ENCODE measurements around the gene IFTAP.

Gene IFTAP

DNA sequence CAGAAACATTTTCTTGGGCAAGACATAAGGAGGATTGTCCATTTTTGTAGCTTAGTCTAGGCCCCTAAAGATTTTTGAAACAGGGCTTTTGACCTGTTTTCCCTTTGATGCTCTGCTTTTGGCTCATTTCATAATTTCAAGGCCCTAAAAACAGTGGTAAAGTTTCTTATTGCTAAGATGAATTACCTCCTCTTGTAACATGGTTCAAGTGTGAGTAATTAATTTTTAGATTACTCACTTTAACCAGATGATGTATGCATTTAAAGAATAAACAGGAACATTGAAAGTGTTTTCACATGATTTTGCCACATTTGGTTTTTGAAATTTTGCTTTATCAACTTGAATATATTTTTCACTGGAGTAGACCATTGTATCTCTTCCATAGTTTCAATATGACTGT lies 2.6 kb downstream of the IFTAP start:
- DNase-seq (ENCODE audit: low read depth in 3 of 3, low spot score in 1 of 3), result no peak

DNA sequence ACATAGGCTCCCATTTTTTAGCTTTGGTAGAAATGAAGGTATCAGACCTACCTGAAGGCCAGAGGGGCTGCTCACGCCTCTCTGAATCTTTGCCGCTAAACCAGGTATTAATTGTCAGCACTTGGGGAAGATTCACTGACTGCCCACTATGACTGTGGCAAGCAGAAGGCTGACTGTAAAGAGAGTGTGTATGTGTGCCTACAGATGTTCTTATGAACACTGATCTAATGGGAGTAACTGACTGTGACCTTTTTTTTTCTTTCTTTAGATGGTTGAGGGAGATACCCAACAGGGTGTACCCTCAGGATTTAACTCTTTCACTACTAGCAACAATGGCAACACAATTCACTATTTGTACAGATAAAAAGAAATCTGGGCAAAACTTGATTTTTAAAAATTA lies 3.7 kb downstream of the IFTAP start, which contains the start of gene RAG2:
Gene RAG2 (minus strand): TSS at position 186 of the 400 bp plus-strand sequence. CDS start 4,068 bp downstream, outside the sequence.
- no peak for DNase-seq (ENCODE audit: low read depth in 3 of 3, low spot score in 1 of 3)

DNA sequence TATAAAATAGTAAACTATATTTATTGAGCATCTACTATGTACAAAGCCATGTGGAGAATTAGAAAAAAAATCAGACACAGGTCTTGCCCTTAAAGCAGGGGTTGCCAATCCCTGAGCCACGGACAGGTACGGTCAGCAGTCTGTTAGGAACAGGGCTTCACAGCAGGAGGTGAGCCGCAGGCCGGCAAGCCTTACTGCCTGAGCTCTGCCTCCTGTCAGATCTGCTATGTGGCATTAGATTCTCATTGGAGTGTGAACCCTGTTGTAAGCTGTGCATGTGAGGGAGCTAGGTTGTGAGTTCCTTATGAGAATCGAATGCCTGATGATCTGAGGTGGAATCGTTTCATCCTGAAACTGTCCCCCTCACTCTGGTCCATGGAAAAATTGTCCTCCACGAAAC lies 5.9 kb downstream of the IFTAP start:
- DNase-seq (ENCODE audit: low read depth in 3 of 3, low spot score in 1 of 3), result no peak

- DNase-seq (ENCODE audit: low read depth in 3 of 3, low spot score in 1 of 3), result no peak
Observed at GRCh38 chr11:36601155-36601554, 6.9 kb downstream of the IFTAP start.

DNA sequence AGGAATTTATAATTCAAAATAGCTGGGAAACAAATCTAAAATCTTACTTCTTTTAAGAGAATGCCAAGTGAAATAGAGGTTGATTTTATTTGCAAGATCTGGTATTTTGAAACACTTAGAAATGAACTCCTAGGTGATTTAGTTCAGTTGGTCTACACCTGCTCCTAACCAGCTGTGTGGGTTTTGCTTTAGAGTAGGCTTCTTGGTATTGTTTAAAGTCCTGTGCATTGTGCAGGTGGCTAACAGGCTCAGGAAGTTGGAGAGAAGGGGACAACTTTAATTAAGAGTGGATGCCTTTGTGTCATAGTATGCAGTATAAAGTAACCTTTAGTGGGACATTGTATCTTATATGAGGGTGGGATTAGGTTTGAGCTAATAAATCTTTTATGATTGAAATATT lies 7.8 kb downstream of the IFTAP start:
- no peak for DNase-seq (ENCODE audit: low read depth in 3 of 3, low spot score in 1 of 3)

GRCh38 chr11:36605221-36606216 lies 11.2 kb downstream of the IFTAP start:
- no peak for DNase-seq (ENCODE audit: low read depth in 3 of 3, low spot score in 1 of 3)

DNA sequence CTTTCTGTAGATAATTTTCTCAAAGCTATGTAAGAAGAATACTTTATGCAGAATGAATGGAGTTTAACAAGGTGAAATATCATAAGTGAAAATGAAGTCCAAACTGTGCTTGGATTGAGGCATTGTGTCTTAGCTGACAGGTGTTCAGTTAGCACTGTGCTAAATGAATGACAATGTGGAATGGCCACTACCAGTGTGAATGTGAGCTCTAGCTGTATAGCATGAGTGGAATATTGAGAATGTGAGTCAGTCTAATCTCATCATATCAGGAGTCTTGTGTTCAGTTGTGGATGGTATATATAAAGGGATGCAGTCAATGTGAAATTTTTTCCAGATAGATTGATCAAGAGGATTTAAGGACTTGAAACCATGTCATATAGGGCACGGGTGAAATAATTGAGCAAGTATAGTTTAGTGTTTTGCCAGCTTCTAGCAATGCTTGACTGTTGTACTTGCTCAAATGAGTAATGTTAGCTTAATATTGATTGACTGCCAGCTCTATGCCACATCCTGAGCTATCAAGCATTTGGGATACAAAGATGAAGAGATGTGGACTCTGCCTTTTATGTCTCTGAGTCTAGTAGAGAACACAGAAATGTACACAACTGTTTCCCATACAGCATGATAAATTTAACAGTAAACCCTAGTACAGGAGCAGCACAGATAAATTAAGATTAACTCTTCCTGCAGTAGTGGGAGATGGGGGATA lies 14.3 kb downstream of the IFTAP start:
- no peak for DNase-seq (ENCODE audit: low read depth in 3 of 3, low spot score in 1 of 3)

DNA sequence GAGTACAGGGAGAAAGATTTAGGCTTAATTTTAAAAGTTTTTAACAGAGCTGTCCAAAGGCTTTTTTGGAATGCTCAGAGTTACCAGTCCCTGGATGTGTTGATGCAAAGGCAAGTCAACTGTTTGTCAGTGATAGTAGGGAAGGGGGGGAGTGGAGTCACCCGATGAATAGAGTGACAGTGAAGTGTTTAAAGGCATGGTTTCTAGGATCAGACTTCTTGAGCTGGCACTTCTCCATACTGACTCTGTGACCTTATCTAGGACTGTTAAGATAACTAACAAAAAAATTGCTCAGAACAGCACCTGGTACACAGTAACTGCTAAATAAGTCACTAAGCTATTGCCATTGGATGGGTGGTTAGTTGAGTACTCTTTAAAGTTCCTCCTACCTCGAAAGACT lies 15.1 kb downstream of the IFTAP start:
- no peak for DNase-seq (ENCODE audit: low read depth in 3 of 3, low spot score in 1 of 3)

GRCh38 chr11:36615826-36616225 lies 21.5 kb downstream of the IFTAP start:
- no peak for DNase-seq (ENCODE audit: low read depth in 3 of 3, low spot score in 1 of 3)

DNA sequence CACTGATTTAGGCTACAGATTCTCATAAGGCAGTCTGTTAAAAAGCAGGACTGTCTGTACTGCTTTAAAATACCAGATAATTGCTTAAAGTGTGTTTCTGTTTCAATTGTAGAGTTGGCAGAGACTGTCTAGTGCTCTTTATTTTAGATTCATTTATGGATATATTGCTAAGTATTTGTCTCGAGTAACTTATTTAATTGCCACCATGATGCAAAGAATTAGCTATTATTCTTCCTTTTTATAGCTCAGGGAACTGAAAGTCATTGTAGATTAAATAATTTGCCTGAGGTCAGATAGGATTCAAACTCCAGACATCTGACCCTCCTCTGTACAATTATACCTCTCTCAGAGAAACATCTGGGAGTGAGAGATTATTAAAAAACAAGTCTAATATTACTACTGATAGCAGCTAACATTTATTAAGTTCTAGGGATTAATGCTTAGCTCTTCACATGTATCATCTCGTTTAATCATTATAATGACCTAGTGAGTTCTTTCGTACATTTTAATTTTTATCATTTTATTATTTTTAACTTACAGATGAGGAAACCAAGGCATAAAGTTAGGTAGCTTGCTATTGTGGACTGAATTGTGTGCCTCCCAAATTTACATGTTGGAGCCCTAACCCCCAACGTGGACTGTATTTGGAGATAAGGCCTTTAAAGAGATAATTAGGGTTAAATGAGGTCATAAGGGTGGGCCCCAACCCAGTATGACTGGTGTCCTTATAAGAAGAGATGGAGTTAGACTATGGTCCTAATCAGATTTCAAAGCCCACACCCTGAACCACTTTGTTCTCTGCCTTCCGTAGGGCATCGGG lies 23.5 kb downstream of the IFTAP start:
- no peak for DNase-seq (ENCODE audit: low read depth in 3 of 3, low spot score in 1 of 3)

DNA sequence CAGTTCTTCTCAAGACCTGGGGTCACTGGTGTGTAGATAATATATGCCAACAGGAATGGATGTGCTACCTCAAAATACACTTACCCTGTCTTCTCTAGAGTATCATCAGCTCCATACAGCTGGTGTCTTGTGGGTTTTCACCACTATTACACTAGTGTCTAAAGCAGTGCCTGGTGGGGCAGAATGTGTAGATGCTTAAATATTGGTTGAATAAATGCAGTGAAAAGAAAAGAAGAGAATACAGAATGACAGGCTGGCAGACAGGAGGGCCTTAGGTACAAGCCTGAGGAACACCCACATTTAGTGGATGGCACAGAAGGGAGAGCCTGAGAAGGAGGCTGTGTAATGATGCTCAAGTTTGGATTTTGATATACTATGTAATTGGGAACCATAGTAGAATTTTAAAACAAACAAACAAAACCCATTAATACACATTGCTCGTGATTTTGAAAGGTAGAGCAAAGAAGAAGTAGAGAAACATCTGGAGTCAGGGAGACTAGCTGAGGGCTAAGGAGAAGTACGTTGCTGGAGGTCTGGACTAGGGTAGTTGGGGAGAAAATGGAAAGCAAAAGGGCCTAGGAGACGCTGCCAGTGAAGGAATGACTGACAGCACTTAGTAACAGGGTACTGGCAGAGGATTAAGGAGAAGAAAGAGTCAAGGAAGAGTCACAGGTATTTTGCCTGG lies 24.2 kb downstream of the IFTAP start:
- DNase-seq (ENCODE audit: low read depth in 3 of 3, low spot score in 1 of 3), result no peak

GRCh38 chr11:36619502-36619901 lies 25.2 kb downstream of the IFTAP start:
- no peak for DNase-seq (ENCODE audit: low read depth in 3 of 3, low spot score in 1 of 3)

- no peak for DNase-seq (ENCODE audit: low read depth in 3 of 3, low spot score in 1 of 3)
Observed at GRCh38 chr11:36620246-36620645, 25.9 kb downstream of the IFTAP start.

- no peak for DNase-seq (ENCODE audit: low read depth in 3 of 3, low spot score in 1 of 3)
Observed at GRCh38 chr11:36622431-36623136, 28.3 kb downstream of the IFTAP start.

DNA sequence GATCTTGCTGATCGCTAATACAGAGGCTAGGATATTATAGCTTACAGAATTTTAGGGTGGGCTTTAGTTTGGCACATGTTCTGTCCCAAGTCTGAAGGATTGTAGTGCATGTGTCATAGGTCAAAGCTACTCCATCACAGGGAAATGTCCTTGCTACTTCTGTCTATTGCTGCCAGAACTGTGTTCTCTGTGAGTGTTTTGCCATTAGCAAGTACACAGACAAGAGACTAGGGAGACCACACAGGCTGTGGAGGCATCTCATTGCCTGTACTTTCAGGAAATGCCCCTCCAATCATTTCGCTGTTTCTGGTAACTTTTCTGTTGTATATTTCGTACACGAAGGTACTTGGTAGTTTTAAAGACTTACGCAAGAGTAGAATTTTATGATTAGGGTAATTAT lies 29.2 kb downstream of the IFTAP start:
- DNase-seq (ENCODE audit: low read depth in 3 of 3, low spot score in 1 of 3), result no peak

- DNase-seq (ENCODE audit: low read depth in 3 of 3, low spot score in 1 of 3), result no peak
Observed at GRCh38 chr11:36627006-36627405, 32.7 kb downstream of the IFTAP start.

GRCh38 chr11:36627471-36627870 lies 33.2 kb downstream of the IFTAP start:
- no peak for DNase-seq (ENCODE audit: low read depth in 3 of 3, low spot score in 1 of 3)

- no peak for DNase-seq (ENCODE audit: low read depth in 3 of 3, low spot score in 1 of 3)
Observed at GRCh38 chr11:36628141-36628540, 33.8 kb downstream of the IFTAP start.

DNA sequence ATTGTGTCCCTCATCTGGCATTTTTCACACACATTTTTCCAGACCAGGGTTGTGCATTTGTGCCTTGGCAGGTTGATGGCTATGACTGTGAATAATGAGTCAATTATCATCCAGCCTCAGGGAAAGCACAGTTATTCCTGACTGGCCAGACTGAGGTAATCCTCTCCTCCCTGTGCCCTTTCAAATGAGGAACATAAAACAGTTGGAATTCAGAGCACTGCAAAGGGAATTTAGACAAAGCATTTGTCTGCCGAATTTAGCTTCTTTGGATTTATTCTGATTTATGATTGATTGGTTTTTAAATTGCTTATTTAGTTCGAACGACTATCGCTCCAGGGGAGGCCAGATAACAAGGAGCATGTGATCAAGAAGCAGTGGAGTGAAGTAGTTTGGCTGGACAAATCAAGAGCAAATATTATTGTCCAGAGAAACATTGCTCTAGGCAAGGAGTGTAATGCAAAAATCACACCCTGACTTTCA lies 34.5 kb downstream of the IFTAP start:
- DNase-seq (ENCODE audit: low read depth in 3 of 3, low spot score in 1 of 3), result no peak

GRCh38 chr11:36631774-36632173 lies 37.5 kb downstream of the IFTAP start:
- no peak for DNase-seq (ENCODE audit: low read depth in 3 of 3, low spot score in 1 of 3)

Data from stimulated activated CD4-positive, alpha-beta T cell treated with anti-CD3 and anti-CD28 coated beads, TNF-alpha, amount 100 ng/mL, for 1 hour (primary cell).